HUES64 (cell line): ENCODE data around the gene TMEM179.

Experiments used
- H3K27ac ChIP-seq: 2 replicates; pipeline ENCODE4 v1.7.0; 2013; ENCODE audit warnings: low read depth, low read length, inconsistent platforms
- H3K27me3 ChIP-seq: 2 replicates; pipeline ENCODE4 v1.6.1; 2013; ENCODE audit warnings: mild to moderate bottlenecking, low read length; ENCODE audit not compliant: insufficient read depth
- H3K36me3 ChIP-seq: 2 replicates; pipeline ENCODE4 v1.6.1; 2013; ENCODE audit warnings: mild to moderate bottlenecking, low read length; ENCODE audit not compliant: insufficient read depth
- H3K4me1 ChIP-seq: 2 replicates; pipeline ENCODE4 v1.6.1; 2013; ENCODE audit warnings: mild to moderate bottlenecking, low read length, moderate library complexity; ENCODE audit not compliant: insufficient read depth
- H3K4me3 ChIP-seq: 2 replicates; pipeline ENCODE4 v1.5.1; 2013; ENCODE audit warnings: mild to moderate bottlenecking, low read length, moderate library complexity
- H3K9ac ChIP-seq: 2 replicates; pipeline ENCODE4 v1.6.1; 2013; ENCODE audit warnings: mild to moderate bottlenecking, low read depth, low read length
- H3K9me3 ChIP-seq: 2 replicates; pipeline ENCODE4 v1.6.1; 2013; ENCODE audit warnings: low read depth, low read length; ENCODE audit not compliant: insufficient read depth
- WGBS: fragments of 150-250, 120-280 bp; methylation state at CpG from one replicate; pipeline ENCODE4 v1.1.7; 2013; ENCODE audit warnings: missing lambda C conversion rate; 5-methylcytosine and 5-hydroxymethylcytosine counted together

The TMEM179 gene

GRCh38 chr14:104545151-104545941, 59.2 kb downstream of the TMEM179 start:
- WGBS = 87% methylated on average over 32 of the region's 32 CpGs

GRCh38 chr14:104544362-104544961, 60.1 kb downstream of the TMEM179 start:
- Histone ChIP-seq H3K36me3 (no peaks in the 10 kb centered on the region), H3K4me1 (0 out of 2 replicates have a peak, but pooled peaks cover 7% of the 10 kb centered on the region), H3K4me3 (no peak overlapping the region), H3K27ac (no peak overlapping the region), H3K27me3 (no peaks in the 10 kb centered on the region), H3K9me3 (no peaks in the 10 kb centered on the region), H3K9ac (no peak overlapping the region)
- WGBS = 87% methylated on average over 17 of the region's 17 CpGs

More at GRCh38 chr14:104545151-104545941, 59.2 kb downstream of the TMEM179 start:
- H3K4me1 ChIP-seq = 0 out of 2 replicates have a peak, but pooled peaks cover 8% of the 10 kb centered on the region
- H3K27ac ChIP-seq = no peak overlapping the region
- no peak overlapping the region for H3K4me3 ChIP-seq
- no peak overlapping the region for H3K9ac ChIP-seq
- no peaks in the 10 kb centered on the region for H3K9me3 ChIP-seq
- H3K36me3 ChIP-seq = no peaks in the 10 kb centered on the region
- H3K27me3 ChIP-seq = no peaks in the 10 kb centered on the region

- no peaks in the 10 kb centered on the region for H3K9me3 ChIP-seq
- no peak overlapping the region for H3K4me3 ChIP-seq
- H3K9ac ChIP-seq = no peak overlapping the region
- WGBS = 89% methylated on average over 15 of the region's 16 CpGs
- H3K27ac ChIP-seq = no peak overlapping the region
- H3K27me3 ChIP-seq = no peaks in the 10 kb centered on the region
- no peaks in the 10 kb centered on the region for H3K4me1 ChIP-seq
- no peaks in the 10 kb centered on the region for H3K36me3 ChIP-seq
Observed at GRCh38 chr14:104542871-104543830, 61.4 kb downstream of the TMEM179 start.

- no peak overlapping the region for H3K4me3 ChIP-seq
- no peaks in the 10 kb centered on the region for H3K36me3 ChIP-seq
- H3K4me1 ChIP-seq = no peaks in the 10 kb centered on the region
- no peak overlapping the region for H3K9ac ChIP-seq
- H3K27me3 ChIP-seq = no peaks in the 10 kb centered on the region
- no peaks in the 10 kb centered on the region for H3K9me3 ChIP-seq
- 96% methylated on average over 8 of the region's 11 CpGs for WGBS
- H3K27ac ChIP-seq = no peak overlapping the region
Observed at GRCh38 chr14:104541905-104542465, 62.6 kb downstream of the TMEM179 start.
